ENCODE data around the gene GGN. TPM values are rescaled to one million over a fixed set of nuclear protein-coding genes. Genes with fewer than 3 reads are reported as not detected.
"Not testable (repeated sequence)": the region's sequence is repeated elsewhere in the genome, so short reads cannot be mapped to it uniquely, and the experiment has no call there.

The GGN gene
- total RNA-seq, 1 donor = not detected

- H3K27me3 ChIP-seq (ENCODE audit: insufficient read depth, low read length) = no peaks in the 10 kb centered on the region
- peak overlapping the region; percentile 33 for H3K4me3 ChIP-seq (ENCODE audit: low read length)
- H3K4me1 ChIP-seq (ENCODE audit: insufficient read depth, low read length) = peaks cover 19% of the 10 kb centered on the region
- no peaks in the 10 kb centered on the region for H3K9me3 ChIP-seq (ENCODE audit: low read depth, low read length)
Measured at GRCh38 chr19:38417544-38418506, 30.0 kb upstream of the GGN start.

- Histone ChIP-seq H3K4me3 (ENCODE audit: low read length) (no peak overlapping the region), H3K9me3 (ENCODE audit: low read depth, low read length) (no peaks in the 10 kb centered on the region), H3K4me1 (ENCODE audit: insufficient read depth, low read length) (peaks cover 19% of the 10 kb centered on the region), H3K27me3 (ENCODE audit: insufficient read depth, low read length) (no peaks in the 10 kb centered on the region)
Measured at GRCh38 chr19:38417146-38417543, 29.3 kb upstream of the GGN start.

DNA sequence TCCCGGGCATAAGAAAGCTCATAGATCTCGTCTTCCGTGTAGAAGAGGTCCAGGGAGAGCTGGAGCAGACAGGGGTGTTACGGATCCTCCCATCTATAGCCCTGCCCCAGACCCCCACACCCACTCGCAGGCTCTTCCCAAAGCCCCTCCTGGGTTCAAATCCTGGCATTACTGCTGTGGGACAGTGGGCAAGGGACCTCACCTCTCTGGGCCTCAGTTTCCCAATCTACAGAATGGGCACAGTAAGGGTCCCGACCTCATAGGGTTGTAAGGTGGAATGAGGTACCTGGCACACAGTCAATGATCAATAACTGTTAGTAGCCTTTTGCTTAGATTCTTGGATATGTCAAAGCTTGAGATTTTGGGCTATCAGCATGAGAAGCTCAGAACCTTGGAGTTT is 25.6 kb upstream of the GGN start:
- Histone ChIP-seq H3K27me3 (ENCODE audit: insufficient read depth, low read length) (no peaks in the 10 kb centered on the region), H3K4me3 (ENCODE audit: low read length) (no peak overlapping the region), H3K9me3 (ENCODE audit: low read depth, low read length) (no peaks in the 10 kb centered on the region), H3K4me1 (ENCODE audit: insufficient read depth, low read length) (peaks cover 19% of the 10 kb centered on the region)

DNA sequence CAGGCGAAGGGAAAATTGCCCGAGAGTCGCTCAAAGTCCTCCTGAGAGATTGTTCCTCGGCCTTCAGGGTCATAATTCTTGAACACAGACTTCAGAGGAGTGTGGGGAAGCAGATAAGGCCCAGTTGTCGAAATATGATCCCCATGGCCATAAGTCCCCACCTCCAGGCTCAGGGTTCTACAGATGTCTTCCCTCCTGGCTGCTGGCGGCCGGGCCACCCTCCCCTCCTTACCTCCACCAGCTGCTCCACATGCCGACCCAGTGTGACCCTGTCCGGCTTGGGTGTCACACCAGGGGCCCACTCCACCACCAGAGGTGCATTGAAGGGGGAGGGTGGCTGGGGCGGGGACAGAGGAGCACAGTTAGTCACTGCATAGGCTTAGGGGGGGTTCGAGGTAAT is 25.1 kb upstream of the GGN start:
- peaks cover 14% of the 10 kb centered on the region for H3K4me1 ChIP-seq (ENCODE audit: insufficient read depth, low read length)
- H3K9me3 ChIP-seq (ENCODE audit: low read depth, low read length) = no peaks in the 10 kb centered on the region
- no peaks in the 10 kb centered on the region for H3K27me3 ChIP-seq (ENCODE audit: insufficient read depth, low read length)
- no peak overlapping the region for H3K4me3 ChIP-seq (ENCODE audit: low read length)

- peaks cover 10% of the 10 kb centered on the region for H3K4me1 ChIP-seq (ENCODE audit: insufficient read depth, low read length)
- H3K9me3 ChIP-seq (ENCODE audit: low read depth, low read length) = no peaks in the 10 kb centered on the region
Measured at GRCh38 chr19:38412491-38412890, 24.7 kb upstream of the GGN start.

DNA sequence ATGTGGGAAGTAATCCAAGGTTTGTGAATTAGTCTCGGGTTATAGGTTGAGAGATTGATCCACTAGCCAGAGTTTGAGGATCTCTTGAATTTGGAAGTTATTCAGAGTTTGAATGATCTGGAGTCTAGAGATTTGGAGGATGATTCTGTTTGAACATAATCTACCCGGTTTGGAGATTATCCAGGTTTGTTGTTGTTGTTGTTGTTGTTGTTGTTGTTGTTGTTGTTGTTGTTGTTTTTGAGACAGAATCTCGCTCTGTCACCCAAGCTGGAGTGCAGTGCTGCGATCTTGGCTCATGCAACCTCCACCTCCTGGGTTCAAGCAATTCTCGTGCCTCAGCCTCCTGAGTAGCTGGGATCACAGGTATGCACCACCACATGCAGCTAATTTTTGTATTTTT is 24.1 kb upstream of the GGN start:
- not testable (repeated sequence) for H3K4me1 ChIP-seq (ENCODE audit: insufficient read depth, low read length); H3K4me3 ChIP-seq (ENCODE audit: low read length); H3K9me3 ChIP-seq (ENCODE audit: low read depth, low read length); H3K27me3 ChIP-seq (ENCODE audit: insufficient read depth, low read length)

More at GRCh38 chr19:38412491-38412890, 24.7 kb upstream of the GGN start:
- no peak overlapping the region for H3K4me3 ChIP-seq (ENCODE audit: low read length)
- H3K27me3 ChIP-seq (ENCODE audit: insufficient read depth, low read length) = no peaks in the 10 kb centered on the region

DNA sequence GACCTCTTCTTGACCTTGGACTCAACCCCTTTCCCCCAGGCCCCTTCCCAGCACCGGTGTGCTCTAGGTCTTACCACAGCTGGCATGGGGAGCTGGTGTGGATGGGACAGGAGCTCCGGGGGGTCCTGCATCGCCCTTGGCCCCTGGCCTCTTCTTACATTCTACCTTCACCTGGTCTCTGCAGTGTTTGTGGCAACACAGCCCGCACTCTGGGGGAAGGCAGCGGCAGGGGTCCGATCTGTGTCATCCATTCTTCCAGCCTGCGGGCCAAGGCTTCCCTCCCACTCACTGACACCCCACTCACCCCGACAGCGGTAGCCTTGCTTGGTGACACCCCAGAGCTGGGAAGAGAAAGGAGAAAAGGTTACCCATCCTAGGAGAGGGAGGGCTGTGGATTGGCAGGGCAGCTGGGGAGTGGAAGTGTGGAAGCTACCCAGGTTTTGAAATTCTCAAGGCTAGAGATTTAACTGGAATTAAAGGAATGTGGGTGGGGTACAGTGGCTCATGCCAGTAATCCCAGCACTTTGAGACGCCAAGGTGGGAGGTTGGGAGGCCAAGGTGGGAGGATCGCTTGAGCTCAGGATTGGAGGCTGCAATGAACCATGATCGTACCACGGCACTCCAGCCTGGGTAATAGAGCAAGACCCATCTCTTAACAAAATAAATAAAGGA is 23.3 kb upstream of the GGN start:
- Histone ChIP-seq H3K4me1 (ENCODE audit: insufficient read depth, low read length) (peaks cover 4% of the 10 kb centered on the region), H3K27me3 (ENCODE audit: insufficient read depth, low read length) (no peaks in the 10 kb centered on the region), H3K4me3 (ENCODE audit: low read length) (no peak overlapping the region), H3K9me3 (ENCODE audit: low read depth, low read length) (no peaks in the 10 kb centered on the region)

- H3K9me3 ChIP-seq (ENCODE audit: low read depth, low read length); H3K4me1 ChIP-seq (ENCODE audit: insufficient read depth, low read length); H3K4me3 ChIP-seq (ENCODE audit: low read length); H3K27me3 ChIP-seq (ENCODE audit: insufficient read depth, low read length): not testable (repeated sequence)
Measured at GRCh38 chr19:38410407-38410806, 22.6 kb upstream of the GGN start.

- Histone ChIP-seq H3K4me3 (ENCODE audit: low read length) (no peak overlapping the region), H3K4me1 (ENCODE audit: insufficient read depth, low read length) (peaks cover 5% of the 10 kb centered on the region), H3K27me3 (ENCODE audit: insufficient read depth, low read length) (no peaks in the 10 kb centered on the region), H3K9me3 (ENCODE audit: low read depth, low read length) (no peaks in the 10 kb centered on the region)
Measured at GRCh38 chr19:38409631-38410133, 21.8 kb upstream of the GGN start.

- Histone ChIP-seq H3K9me3 (ENCODE audit: low read depth, low read length) (no peaks in the 10 kb centered on the region), H3K4me3 (ENCODE audit: low read length) (no peak overlapping the region)
Measured at GRCh38 chr19:38405276-38405675, 17.4 kb upstream of the GGN start.

DNA sequence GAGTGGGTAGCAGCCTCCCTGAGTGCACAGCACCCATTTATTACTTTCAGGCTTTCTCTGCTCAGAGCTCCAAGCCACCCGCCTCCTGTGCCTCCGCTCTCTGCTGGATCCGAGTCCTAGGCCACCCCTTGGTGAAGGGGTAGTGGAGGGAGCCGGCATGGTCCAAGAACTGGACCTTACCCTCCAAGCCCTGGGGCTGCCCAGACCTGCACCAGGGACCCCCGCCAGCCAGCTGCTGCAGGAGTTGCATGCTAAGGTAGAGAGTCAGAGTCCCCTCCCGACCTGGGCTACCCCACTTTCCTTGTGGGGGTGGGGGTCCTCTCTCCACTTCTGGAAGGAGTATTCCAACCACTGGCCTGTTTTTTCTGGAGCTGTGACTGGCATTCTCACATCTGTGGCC is 17.0 kb upstream of the GGN start:
- H3K9me3 ChIP-seq (ENCODE audit: low read depth, low read length) = no peaks in the 10 kb centered on the region
- H3K4me3 ChIP-seq (ENCODE audit: low read length) = no peak overlapping the region
- H3K4me1 ChIP-seq (ENCODE audit: insufficient read depth, low read length) = peaks cover 14% of the 10 kb centered on the region
- no peaks in the 10 kb centered on the region for H3K27me3 ChIP-seq (ENCODE audit: insufficient read depth, low read length)

More at GRCh38 chr19:38405276-38405675, 17.4 kb upstream of the GGN start:
- Histone ChIP-seq H3K4me1 (ENCODE audit: insufficient read depth, low read length) (peaks cover 16% of the 10 kb centered on the region), H3K27me3 (ENCODE audit: insufficient read depth, low read length) (no peaks in the 10 kb centered on the region)

- H3K27me3 ChIP-seq (ENCODE audit: insufficient read depth, low read length) = peaks cover 2% of the 10 kb centered on the region
- H3K9me3 ChIP-seq (ENCODE audit: low read depth, low read length) = no peaks in the 10 kb centered on the region
- H3K4me1 ChIP-seq (ENCODE audit: insufficient read depth, low read length) = peaks cover 11% of the 10 kb centered on the region
- H3K4me3 ChIP-seq (ENCODE audit: low read length) = peak within 1 kb of the TSS; percentile 76
Measured at GRCh38 chr19:38402967-38403674, 15.3 kb upstream of the GGN start, which contains the start of gene FAM98C. Gene FAM98C, plus strand, starts transcription at chr19:38403093. Its CDS starts 61 bp downstream, at chr19:38403154.

DNA sequence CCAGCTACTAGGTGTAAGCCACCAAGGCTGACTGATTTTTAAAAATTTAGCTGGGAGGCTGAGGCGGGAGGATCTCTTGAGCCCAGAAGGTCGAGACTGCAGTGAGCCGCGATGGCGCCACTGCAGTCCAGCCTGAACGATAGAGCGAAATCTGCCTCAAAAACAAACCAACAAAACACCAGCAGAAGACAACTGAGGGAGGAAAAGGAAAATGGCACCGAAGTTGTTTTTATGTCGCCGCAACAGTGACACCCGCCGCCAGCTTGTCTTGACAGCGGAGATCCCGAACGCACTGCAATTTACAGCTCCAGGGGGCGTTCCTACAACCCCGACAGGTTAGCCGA is 14.8 kb upstream of the GGN start:
- peaks cover 11% of the 10 kb centered on the region for H3K4me1 ChIP-seq (ENCODE audit: insufficient read depth, low read length)
- H3K27me3 ChIP-seq (ENCODE audit: insufficient read depth, low read length) = peaks cover 2% of the 10 kb centered on the region
- no peaks in the 10 kb centered on the region for H3K9me3 ChIP-seq (ENCODE audit: low read depth, low read length)
- peak overlapping the region; percentile 33 for H3K4me3 ChIP-seq (ENCODE audit: low read length)

DNA sequence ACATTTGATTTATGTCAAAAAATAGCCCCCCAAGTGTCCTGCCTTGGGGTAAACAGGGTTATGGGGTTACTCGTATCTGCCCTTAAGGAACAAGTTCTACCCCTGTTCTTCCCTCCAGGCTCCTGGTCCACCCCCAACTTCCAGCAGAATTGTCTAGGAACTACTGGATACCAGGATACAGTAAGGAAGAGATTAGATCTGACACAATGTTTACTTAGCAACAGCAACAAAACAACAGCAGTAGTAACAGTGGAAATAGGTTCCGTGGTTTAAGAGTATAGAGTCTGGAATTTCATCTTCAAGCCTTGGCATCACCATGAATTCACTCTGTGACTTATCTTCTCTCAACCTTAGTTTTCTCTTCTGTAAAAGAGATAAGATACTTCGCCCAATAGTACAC is 13.3 kb upstream of the GGN start:
- Histone ChIP-seq H3K4me1 (ENCODE audit: insufficient read depth, low read length) (peaks cover 11% of the 10 kb centered on the region), H3K4me3 (ENCODE audit: low read length) (no peak overlapping the region), H3K27me3 (ENCODE audit: insufficient read depth, low read length) (peaks cover 13% of the 10 kb centered on the region), H3K9me3 (ENCODE audit: low read depth, low read length) (no peaks in the 10 kb centered on the region)

DNA sequence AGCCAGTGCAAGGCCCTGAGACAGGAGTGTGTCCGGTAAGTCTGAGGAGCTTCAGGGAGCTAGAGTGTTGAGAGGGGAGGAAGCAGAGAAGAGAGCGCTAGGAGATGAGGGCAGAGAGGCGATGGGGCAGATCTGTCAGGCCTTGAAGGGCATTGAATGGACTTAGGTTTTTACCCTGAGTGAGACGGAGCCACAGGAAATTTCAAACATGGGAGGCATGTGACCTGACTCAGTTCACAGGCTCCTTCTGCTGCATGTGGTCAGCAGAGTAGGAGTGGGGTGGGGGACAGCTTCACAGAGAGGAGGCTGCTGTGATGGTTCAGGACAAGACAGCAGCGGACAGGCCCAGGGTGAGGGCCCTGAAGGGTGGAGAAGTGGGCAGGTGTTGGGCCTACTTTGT is 12.5 kb upstream of the GGN start:
- no peaks in the 10 kb centered on the region for H3K9me3 ChIP-seq (ENCODE audit: low read depth, low read length)
- no peak overlapping the region for H3K4me3 ChIP-seq (ENCODE audit: low read length)
- peaks cover 15% of the 10 kb centered on the region for H3K27me3 ChIP-seq (ENCODE audit: insufficient read depth, low read length)
- H3K4me1 ChIP-seq (ENCODE audit: insufficient read depth, low read length) = peaks cover 11% of the 10 kb centered on the region

Data from mononuclear cell (primary cell).